ELF-1 (cell line): ENCODE results near the gene OR4D2.
"Not testable (repeated sequence)": the region's sequence is repeated elsewhere in the genome, so short reads cannot be mapped to it uniquely, and the experiment has no call there.

ENCODE experiments used
- DNase-seq: peaks from one replicate; pipeline ENCODE4 v3.0.0-alpha.2; 2016; ENCODE audit warnings: low read depth, low spot score

Gene OR4D2

DNA sequence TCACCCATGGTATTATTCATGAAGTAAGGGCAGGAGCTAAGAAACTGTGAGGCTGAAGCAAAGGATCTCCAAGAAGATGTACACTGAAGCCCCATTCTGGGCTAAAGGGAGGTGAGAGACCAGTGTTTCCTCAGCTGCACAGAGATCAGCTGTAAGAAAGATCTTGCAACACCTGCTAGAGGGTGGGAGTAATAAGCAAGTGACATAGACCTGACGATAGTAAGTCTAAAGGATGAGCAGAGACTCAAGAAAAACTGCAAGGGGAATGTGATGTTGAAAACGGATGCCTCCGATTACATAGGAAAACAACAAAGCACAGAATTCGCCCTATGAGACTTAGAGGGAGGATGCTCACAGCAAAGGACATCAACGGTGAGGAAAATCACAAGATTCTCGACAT is at the start of gene OR4D2:
Gene OR4D2 (plus strand): TSS at position 301 of the 400 bp plus-strand sequence. CDS start 2,674 bp downstream, outside the sequence.
- no peak for DNase-seq

- no peak for DNase-seq
Observed at GRCh38 chr17:58117382-58117781, 49.4 kb upstream of the OR4D2 start.

DNA sequence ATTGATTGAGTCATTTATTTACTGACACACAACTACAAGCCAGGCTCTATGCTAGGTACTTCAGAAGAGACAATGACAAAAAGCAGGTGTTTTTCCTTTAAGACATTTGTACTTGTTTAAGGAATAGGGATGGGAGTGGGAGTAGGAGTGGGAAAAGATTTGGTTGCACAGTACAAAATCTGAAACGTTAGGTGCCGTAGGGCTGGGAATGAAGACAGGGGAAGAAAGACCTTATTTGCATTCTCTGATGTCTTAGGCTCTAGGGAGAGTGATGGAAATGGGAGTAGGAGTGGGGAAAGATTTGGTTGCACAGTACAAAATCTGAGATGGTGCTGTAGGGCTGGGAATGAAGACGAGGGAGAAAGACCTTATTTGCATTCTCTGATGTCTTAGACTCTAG is 47.3 kb upstream of the OR4D2 start:
- no peak for DNase-seq

DNA sequence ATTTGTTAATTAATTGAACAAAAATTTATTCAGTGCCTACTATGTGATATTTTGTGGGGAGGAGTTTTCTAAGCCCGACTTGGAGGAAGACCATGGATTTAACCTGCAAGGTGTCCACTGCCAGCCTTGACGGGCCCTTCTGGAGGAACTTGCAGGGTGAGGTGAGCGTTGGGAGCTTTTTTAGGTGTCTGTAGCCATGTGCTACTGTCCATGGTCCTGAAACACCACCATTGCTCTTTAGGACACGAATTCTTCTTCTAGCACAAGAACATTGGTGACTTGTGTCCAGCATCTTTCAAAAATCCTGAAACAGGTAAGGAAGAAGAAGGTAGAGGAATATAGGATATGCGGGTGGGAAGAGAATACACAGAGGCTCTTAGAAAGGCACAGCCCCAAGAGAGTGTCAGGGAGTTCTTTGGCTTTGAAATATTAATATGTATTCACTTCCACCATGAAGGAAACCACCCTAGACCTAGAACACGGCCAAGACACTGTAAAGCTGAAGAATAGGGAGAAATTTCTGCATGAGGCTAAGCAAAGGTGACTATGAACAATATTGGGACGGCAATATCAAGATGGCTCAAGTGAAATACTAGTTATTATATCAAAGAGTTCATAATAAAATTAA is 46.5 kb upstream of the OR4D2 start:
- DNase-seq: peak; percentile 75

- DNase-seq: no peak
Observed at GRCh38 chr17:58121925-58122324, 44.9 kb upstream of the OR4D2 start.

DNA sequence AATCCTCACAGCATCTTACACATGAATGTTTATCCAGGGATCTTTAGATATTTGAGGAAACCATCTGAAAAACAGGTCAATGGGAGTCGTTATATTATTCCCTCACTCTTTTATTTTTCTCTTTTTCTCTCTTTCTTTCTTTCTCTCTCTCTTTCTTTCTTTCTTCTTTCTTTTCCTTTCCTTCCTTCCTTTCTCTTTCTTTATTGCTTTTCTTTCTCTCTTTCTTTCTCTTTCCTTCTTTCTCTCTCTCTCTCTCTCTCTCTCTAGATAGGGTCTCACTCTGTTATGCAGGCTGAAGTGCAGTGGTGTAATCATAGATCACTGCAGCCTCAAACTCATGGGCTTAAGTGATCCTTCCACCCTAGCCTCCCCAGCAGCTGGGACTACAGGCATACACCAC is 38.9 kb upstream of the OR4D2 start:
- DNase-seq: no peak

DNA sequence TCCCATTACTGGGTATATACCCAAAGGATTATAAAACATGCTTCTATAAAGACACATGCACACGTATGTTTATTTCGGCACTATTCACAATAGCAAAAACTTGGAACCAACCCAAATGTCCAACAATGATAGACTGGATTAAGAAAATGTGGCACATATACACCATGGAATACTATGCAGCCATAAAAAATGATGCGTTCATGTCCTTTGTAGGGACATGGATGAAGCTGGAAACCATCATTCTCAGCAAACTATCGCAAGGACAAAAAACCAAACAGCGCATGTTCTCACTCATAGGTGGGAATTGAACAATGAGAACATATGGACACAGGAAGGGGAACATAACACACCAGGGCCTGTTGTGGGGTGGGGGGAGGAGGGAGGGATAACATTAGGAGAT is 34.1 kb upstream of the OR4D2 start:
- DNase-seq: not testable (repeated sequence)

DNA sequence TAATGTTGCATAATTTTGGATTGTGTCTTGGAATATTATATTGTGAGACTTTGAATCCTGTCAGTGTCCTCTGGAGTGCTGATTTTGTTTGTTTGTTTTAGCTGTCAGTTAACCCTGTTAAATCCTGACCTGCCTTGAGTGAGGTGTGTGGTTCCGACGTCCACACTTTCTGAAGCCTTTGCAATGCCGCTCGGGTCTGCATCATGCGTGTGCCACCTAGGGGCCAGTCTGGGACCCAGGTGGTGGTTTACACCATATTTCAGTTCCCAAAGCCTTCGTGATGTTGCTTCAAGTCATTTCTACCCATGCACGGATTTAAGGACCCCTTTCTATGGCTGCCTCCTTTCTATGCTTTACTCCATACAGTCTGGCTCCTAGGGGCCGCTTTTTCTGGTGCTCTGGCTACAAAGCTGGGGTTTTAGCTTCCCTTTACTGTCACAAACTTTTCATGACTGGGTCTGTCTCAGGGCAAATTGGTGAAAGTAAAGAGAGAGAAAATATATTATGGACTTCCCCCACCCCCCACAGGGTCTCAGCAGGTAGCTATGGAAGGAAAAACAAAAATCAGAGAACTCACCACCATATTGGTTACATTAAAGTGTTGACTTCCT is 30.0 kb upstream of the OR4D2 start:
- peak; percentile 27 for DNase-seq

DNA sequence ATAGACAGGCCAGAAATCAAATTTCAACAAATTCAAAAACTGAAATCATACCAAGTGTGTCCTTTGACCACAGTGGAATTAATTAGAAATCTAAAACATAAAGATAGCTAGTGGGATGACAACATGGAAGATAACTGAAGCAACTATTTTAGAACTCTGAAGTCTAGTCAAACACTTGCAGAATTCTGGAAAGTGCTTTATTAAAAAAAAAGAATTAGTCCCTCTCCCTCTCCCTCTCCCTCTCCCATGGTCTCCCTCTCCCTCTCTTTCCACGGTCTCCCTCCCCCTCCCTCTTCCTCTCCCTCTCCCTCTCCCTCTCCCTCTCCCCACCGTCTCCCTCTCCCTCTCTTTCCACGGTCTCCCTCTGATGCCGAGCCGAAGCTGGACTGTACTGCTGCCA is 25.3 kb upstream of the OR4D2 start:
- DNase-seq: no peak

- not testable (repeated sequence) for DNase-seq
Observed at GRCh38 chr17:58143335-58143734, 23.4 kb upstream of the OR4D2 start.

GRCh38 chr17:58144801-58145200 is 22.0 kb upstream of the OR4D2 start:
- DNase-seq: no peak

DNA sequence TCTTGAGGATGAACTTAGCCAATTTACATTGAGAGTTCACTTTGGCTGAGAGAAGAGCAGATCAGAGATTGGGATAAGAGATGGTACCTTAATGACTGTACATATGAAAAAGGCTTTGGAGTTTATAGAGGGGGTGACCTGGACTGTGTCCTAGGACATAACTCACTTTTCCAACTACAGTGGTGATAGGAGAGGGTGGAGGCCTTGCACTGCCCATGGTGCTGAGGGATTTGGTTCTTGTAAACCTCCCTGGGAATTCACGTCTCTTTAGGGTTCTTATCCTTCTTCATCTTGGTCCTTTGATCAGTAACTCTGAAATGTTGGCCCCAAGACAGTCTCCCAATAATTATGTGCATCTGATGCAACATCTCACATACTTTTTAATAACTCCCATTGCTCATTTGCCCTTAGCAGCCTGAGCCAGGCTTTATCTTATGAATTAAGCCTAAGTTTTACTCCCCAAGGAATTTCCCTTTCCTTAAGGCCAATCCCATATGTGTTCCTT is 18.8 kb upstream of the OR4D2 start, which contains the start of gene OR4D1:
Gene OR4D1 (plus strand): TSS at position 455 of the 505 bp plus-strand sequence. CDS start 6,770 bp downstream, outside the sequence.
- DNase-seq: no peak

DNA sequence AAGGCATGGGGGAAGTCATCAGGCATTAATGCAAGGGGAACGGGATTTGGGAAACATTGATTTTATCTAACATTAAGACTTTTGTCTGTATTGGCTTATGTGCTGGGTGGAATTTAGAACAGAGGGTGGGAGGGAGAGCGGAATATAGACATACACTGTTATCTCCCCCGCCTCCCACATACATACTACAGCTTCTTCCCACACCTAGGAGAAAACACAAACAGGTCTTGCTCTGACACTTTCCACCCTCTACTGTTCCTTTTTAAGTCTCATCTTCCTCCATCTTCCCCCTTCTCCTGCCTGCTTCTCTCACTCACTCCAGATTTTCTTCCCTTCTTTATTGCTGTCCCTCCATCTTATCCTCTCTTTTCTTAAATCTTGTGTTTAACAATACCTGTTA is 18.2 kb upstream of the OR4D2 start:
- no peak for DNase-seq

- no peak for DNase-seq
Observed at GRCh38 chr17:58150394-58150793, 16.4 kb upstream of the OR4D2 start.

DNA sequence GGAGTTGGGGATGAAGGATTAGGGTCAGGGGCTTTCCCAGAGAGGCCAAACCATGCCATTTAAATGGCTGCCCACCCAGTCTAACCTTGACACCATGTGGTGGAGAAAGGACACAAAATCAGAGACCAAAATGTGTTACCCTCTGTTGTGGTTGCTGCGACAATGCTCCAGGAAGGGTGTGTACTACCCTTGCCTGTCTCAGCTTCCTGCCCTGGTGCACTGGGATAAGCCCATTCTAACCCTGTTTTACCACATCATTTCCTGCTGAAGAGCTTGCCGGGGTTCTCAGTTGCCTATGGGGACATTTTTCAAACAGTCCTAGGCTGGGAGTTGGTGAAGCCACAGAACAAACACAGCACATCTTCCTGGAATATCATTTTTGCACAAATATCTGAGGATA is 13.7 kb upstream of the OR4D2 start:
- no peak for DNase-seq

GRCh38 chr17:58153671-58154070 is 13.1 kb upstream of the OR4D2 start:
- no peak for DNase-seq

- DNase-seq: peak; percentile 66
Observed at GRCh38 chr17:58156839-58157803, 9.7 kb upstream of the OR4D2 start.

DNA sequence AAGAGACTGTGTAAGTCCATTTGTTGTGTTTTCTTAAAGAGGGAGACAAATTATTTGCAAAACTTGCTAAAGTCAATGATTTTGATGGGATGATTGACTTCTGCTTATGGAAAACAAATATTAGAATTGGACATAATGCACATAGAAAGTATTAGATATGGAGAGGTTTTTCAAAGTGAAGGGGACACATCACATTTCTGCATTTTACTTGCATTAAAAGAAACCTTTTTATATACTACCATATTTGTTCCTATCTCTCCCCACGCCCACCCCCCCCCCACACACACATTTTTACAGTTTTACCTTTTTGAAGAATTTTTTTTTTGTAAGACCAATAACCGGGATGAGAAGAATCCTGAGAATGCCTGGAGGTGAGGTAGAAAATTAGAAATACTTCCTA is 8.6 kb upstream of the OR4D2 start:
- no peak for DNase-seq

DNA sequence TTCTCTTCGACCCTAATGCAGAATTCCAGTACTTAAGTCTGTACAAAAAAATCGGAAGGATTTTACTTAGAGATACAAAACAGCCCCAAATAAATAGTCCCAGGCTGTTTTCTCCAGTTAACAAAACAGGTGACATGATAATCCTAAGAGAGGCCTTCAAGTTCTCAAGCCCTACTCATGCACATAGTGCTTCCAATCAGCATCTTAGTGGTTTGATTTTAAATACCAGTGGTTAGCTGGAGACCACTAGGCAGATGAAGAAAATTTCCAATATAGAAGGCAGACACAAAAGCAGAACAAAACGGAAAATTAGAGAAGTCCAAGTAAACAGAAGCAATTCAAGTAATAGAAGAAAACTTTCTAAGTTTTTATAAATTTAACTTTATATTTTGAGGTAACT is 5.2 kb upstream of the OR4D2 start:
- DNase-seq: no peak

- DNase-seq: no peak
Observed at GRCh38 chr17:58165981-58166380, 801 bp upstream of the OR4D2 start.

DNA sequence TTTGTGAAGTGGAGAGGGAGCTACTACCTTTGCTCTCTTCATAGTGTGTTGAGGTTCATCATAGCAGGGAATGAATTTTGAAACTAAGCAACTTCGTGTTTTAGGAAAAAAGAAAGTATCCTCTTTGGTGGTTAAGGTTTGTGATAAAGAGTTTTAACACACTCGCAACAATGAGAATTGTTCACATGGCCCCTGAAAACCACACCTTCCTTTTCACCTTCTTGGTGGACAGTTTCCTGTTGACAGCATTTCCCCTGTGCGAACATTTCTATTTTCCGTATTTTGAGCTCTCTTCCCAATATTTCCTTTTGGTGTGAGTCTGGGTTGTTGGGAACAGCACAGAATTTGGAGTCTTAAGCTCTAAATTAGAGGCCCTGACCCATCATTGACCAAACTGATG is 3.8 kb downstream of the OR4D2 start:
- DNase-seq: no peak
